Nephron (organoid): ENCODE data around the gene RAET1G.
"Not testable (repeated sequence)": the region's sequence is repeated elsewhere in the genome, so short reads cannot be mapped to it uniquely, and the experiment has no call there.

Experiments used
- H3K27ac Mint-ChIP-seq, 3 experiments: 2 replicates each; pipeline ENCODE4 v1.8.0; 2020; ENCODE audit warnings: mixed read lengths in 3 of 3, mild to moderate bottlenecking in 2 of 3, moderate library complexity in 1 of 3
- H3K27me3 Mint-ChIP-seq: 2 replicates; pipeline ENCODE4 v1.8.0; 2021; ENCODE audit warnings: low read depth, mild to moderate bottlenecking, moderate library complexity, mixed read lengths
- H3K36me3 Mint-ChIP-seq: 2 replicates; pipeline ENCODE4 v1.8.0; 2020; ENCODE audit warnings: low read depth, mixed read lengths
- H3K4me1 Mint-ChIP-seq: 2 replicates; pipeline ENCODE4 v1.8.0; 2020; ENCODE audit warnings: mixed read lengths
- H3K4me3 Mint-ChIP-seq, 3 experiments: 2 replicates each; pipeline ENCODE4 v1.8.0; 2020; ENCODE audit warnings: mild to moderate bottlenecking in 3 of 3, mixed read lengths in 3 of 3, moderate library complexity in 2 of 3
- H3K9me3 Mint-ChIP-seq: 2 replicates; pipeline ENCODE4 v1.8.0; 2020; ENCODE audit warnings: mixed read lengths
- CTCF ChIP-seq, 3 experiments: fragments of 200-600 bp; sonication (generic); IDR thresholded peaks; one replicate each; pipeline ENCODE4 v1.5.0; 2021; ENCODE audit warnings: antibody characterized with exemption in 3 of 3; ENCODE audit not compliant: unreplicated experiment in 3 of 3

The RAET1G gene

GRCh38 chr6:149913540-149914240 lies 9.2 kb downstream of the RAET1G start:
- H3K27me3 Mint-ChIP-seq = peaks cover 47% of the 10 kb centered on the region
- TF ChIP-seq CTCF (IDR thresholded peaks at IDR 0.05; ENCODE audit: unreplicated experiment in 3 of 3) = no peak
- no peaks in the 10 kb centered on the region for H3K36me3 Mint-ChIP-seq
- H3K4me3 Mint-ChIP-seq = no peak overlapping the region
- no peaks in the 10 kb centered on the region for H3K4me1 Mint-ChIP-seq
- H3K9me3 Mint-ChIP-seq = peaks cover 10% of the 10 kb centered on the region
- H3K27ac Mint-ChIP-seq = no peak overlapping the region

GRCh38 chr6:149913085-149913484 lies 9.8 kb downstream of the RAET1G start:
- Mint-ChIP-seq H3K27ac (no peak overlapping the region), H3K4me1 (no peaks in the 10 kb centered on the region), H3K27me3 (peaks cover 45% of the 10 kb centered on the region), H3K9me3 (peaks cover 13% of the 10 kb centered on the region), H3K4me3 (no peak overlapping the region), H3K36me3 (no peaks in the 10 kb centered on the region)
- TF ChIP-seq CTCF (IDR thresholded peaks at IDR 0.05; ENCODE audit: unreplicated experiment in 3 of 3) = no peak

- H3K27ac Mint-ChIP-seq, H3K4me3 Mint-ChIP-seq, H3K36me3 Mint-ChIP-seq, H3K4me1 Mint-ChIP-seq: not testable (repeated sequence)
- peaks cover 46% of the 10 kb centered on the region for H3K27me3 Mint-ChIP-seq
- H3K9me3 Mint-ChIP-seq = peaks cover 17% of the 10 kb centered on the region
Observed at GRCh38 chr6:149912680-149913079, 10.2 kb downstream of the RAET1G start.

GRCh38 chr6:149910721-149911151 lies 12.2 kb downstream of the RAET1G start:
- H3K27me3 Mint-ChIP-seq = peaks cover 51% of the 10 kb centered on the region
- H3K27ac Mint-ChIP-seq = no peak overlapping the region
- peaks cover 19% of the 10 kb centered on the region for H3K9me3 Mint-ChIP-seq
- H3K4me3 Mint-ChIP-seq = no peak overlapping the region
- H3K36me3 Mint-ChIP-seq = no peaks in the 10 kb centered on the region
- H3K4me1 Mint-ChIP-seq = no peaks in the 10 kb centered on the region
- TF ChIP-seq CTCF (IDR thresholded peaks at IDR 0.05; ENCODE audit: unreplicated experiment in 3 of 3) = no peak

- no peak for TF ChIP-seq CTCF (IDR thresholded peaks at IDR 0.05; ENCODE audit: unreplicated experiment in 3 of 3)
- Mint-ChIP-seq H3K4me1 (no peaks in the 10 kb centered on the region), H3K4me3 (no peak overlapping the region), H3K9me3 (peaks cover 19% of the 10 kb centered on the region), H3K27ac (no peak overlapping the region), H3K36me3 (no peaks in the 10 kb centered on the region), H3K27me3 (peaks cover 53% of the 10 kb centered on the region)
Observed at GRCh38 chr6:149909701-149910470, 13.0 kb downstream of the RAET1G start.

GRCh38 chr6:149908480-149908879 lies 14.4 kb downstream of the RAET1G start:
- H3K9me3 Mint-ChIP-seq = peaks cover 19% of the 10 kb centered on the region
- not testable (repeated sequence) for H3K4me1 Mint-ChIP-seq, H3K4me3 Mint-ChIP-seq, H3K27ac Mint-ChIP-seq, H3K36me3 Mint-ChIP-seq
- peaks cover 45% of the 10 kb centered on the region for H3K27me3 Mint-ChIP-seq

GRCh38 chr6:149907317-149907716 lies 15.6 kb downstream of the RAET1G start:
- TF ChIP-seq CTCF (IDR thresholded peaks at IDR 0.05; ENCODE audit: unreplicated experiment in 3 of 3) = no peak
- H3K27me3 Mint-ChIP-seq = peaks cover 35% of the 10 kb centered on the region
- peaks cover 15% of the 10 kb centered on the region for H3K9me3 Mint-ChIP-seq
- no peaks in the 10 kb centered on the region for H3K36me3 Mint-ChIP-seq
- no peak overlapping the region for H3K4me3 Mint-ChIP-seq
- no peak overlapping the region for H3K27ac Mint-ChIP-seq
- H3K4me1 Mint-ChIP-seq = no peaks in the 10 kb centered on the region
